Measurements from ENCODE around the gene KNSTRN. TPM values are rescaled to one million over a fixed set of nuclear protein-coding genes. Genes with fewer than 3 reads are reported as not detected.

The KNSTRN gene
- total RNA-seq, 2 donors from 2014 or later, result 2.2 to 4.9 TPM

DNA sequence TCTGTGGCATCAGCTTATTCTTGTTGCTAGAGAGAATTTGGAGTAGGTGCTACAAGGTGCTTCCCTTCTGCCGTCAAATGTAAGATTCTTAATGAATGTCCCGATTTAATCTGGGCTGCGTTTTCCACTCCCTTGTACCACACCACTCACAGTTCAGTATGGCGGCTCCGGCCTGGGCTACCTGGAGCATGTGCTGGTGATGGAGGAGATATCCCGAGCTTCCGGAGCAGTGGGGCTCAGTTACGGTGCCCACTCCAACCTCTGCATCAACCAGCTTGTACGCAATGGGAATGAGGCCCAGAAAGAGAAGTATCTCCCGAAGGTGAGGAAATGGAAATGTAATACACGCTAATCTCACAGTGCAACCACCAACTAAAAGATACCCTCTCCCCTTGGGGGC lies 28.0 kb downstream of the KNSTRN start:
- peaks cover 13% of the 10 kb centered on the region for H3K36me3 Mint-ChIP-seq (ENCODE audit: low read depth)
- no peak for ATAC-seq
- no peak for DNase-seq
- H3K27ac Mint-ChIP-seq, result no peak overlapping the region
- H3K4me3 Mint-ChIP-seq, result no peak overlapping the region
- no peaks in the 10 kb centered on the region for H3K9me3 ChIP-seq (ENCODE audit: control insufficient read depth, low read length, poor library complexity, severe bottlenecking)
- no peaks in the 10 kb centered on the region for H3K27me3 Mint-ChIP-seq
- H3K4me1 Mint-ChIP-seq, result peaks cover 21% of the 10 kb centered on the region

DNA sequence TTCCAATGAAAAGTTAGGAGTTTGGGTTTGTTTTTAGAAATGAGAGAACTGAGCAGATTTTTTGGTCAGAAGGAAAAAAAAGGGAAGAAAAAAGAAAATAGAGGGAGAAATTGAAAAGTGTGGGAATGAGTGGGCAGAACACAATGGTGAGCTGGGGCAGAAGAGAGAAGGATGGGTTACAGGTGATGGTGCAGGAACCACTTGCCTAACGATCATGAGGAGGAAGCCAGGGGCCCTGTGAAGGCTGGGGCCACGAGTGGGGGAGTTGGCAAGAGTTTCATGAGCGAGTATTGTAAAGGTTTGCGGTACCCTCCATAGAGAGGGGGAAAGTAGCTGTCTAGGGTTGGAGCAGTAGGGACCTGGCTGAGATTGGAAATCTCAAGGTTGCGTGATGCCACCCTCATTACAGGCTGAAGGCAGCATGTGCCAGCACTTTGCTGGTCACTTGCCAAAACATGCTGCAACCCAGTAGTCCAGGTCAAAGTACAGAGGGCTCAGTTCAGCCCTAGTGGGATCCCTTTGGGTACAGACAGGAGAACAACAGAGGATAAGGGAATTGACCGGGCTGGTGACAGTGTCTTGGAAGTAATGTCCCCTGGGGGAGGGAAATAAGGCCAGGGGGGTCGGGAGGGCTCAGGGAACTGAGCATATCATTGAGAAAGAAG lies 29.7 kb downstream of the KNSTRN start:
- DNase-seq, result no peak
- H3K36me3 Mint-ChIP-seq (ENCODE audit: low read depth), result peaks cover 14% of the 10 kb centered on the region

DNA sequence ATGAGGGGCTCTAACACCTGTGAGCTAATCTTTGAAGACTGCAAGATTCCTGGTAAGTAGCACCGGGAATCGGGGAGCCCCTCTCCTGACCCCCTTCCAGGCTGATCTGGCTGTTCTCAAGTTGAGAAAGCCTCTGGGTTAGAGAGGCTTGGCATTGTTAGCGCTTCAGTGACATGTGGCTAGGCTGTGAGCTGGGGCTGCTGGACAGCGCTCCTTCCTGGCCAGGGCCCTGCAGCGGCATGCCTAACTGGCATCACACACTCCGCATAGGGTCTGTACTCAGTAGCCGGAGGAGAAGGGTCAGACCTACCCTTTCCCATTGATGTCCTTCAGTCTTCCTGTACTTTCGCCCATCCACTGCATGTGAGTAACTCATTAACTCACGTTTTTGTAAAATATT lies 30.5 kb downstream of the KNSTRN start:
- no peaks in the 10 kb centered on the region for H3K9me3 ChIP-seq (ENCODE audit: control insufficient read depth, low read length, poor library complexity, severe bottlenecking)
- H3K27ac Mint-ChIP-seq, result no peak overlapping the region
- H3K4me1 Mint-ChIP-seq, result peaks cover 10% of the 10 kb centered on the region
- ATAC-seq (no peak), DNase-seq (no peak)
- H3K36me3 Mint-ChIP-seq (ENCODE audit: low read depth), result peaks cover 16% of the 10 kb centered on the region
- no peak overlapping the region for H3K4me3 Mint-ChIP-seq
- H3K27me3 Mint-ChIP-seq, result no peaks in the 10 kb centered on the region

More for the DNA sequence above, 29.7 kb downstream of the KNSTRN start:
- no peak for ATAC-seq
- H3K9me3 ChIP-seq (ENCODE audit: control insufficient read depth, low read length, poor library complexity, severe bottlenecking), result no peaks in the 10 kb centered on the region
- H3K4me3 Mint-ChIP-seq, result peak overlapping the region; percentile 69
- peaks cover 13% of the 10 kb centered on the region for H3K4me1 Mint-ChIP-seq
- no peak overlapping the region for H3K27ac Mint-ChIP-seq
- no peaks in the 10 kb centered on the region for H3K27me3 Mint-ChIP-seq

DNA sequence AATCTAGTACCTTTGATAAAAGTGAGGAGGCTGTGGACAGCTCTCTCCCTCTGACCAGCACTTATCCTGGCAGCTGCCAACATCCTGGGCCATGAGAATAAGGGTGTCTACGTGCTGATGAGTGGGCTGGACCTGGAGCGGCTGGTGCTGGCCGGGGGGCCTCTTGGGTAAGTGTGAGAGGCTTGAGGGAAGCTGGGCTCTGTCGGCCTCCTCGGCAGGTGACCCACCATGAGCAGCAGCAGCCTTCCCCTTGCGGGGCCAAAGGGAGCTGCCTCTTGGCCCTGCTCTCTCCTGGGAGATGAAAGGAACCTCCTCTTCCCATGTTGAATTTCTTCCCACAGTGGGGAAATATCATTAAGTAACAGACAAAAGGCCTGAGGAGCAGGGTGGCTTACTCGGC lies 32.3 kb downstream of the KNSTRN start:
- peaks cover 17% of the 10 kb centered on the region for H3K36me3 Mint-ChIP-seq (ENCODE audit: low read depth)
- H3K27me3 Mint-ChIP-seq, result no peaks in the 10 kb centered on the region
- no peak for DNase-seq
- H3K9me3 ChIP-seq (ENCODE audit: control insufficient read depth, low read length, poor library complexity, severe bottlenecking), result no peaks in the 10 kb centered on the region
- no peak overlapping the region for H3K27ac Mint-ChIP-seq
- no peak for ATAC-seq
- no peak overlapping the region for H3K4me3 Mint-ChIP-seq
- peaks cover 10% of the 10 kb centered on the region for H3K4me1 Mint-ChIP-seq

DNA sequence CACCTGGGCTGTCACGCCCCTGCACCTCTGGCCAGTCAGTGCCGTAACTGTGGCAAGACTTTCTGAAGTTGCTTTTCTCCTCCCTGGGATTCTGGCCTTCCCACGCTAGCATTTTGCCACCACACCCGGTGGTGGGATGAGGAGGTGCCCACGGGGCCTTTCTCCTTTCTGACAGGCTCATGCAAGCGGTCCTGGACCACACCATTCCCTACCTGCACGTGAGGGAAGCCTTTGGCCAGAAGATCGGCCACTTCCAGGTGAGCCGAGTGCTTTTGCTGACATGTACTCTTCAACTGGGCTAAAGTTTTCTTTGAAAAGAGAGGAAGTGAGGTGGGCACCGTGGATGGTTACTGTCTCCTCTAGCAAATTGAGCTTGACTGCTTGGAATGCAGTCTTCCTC lies 32.7 kb downstream of the KNSTRN start:
- no peak for DNase-seq
- H3K4me1 Mint-ChIP-seq, result peaks cover 10% of the 10 kb centered on the region
- no peaks in the 10 kb centered on the region for H3K9me3 ChIP-seq (ENCODE audit: control insufficient read depth, low read length, poor library complexity, severe bottlenecking)
- H3K27ac Mint-ChIP-seq, result no peak overlapping the region
- H3K27me3 Mint-ChIP-seq, result no peaks in the 10 kb centered on the region
- no peak overlapping the region for H3K4me3 Mint-ChIP-seq
- ATAC-seq, result no peak
- H3K36me3 Mint-ChIP-seq (ENCODE audit: low read depth), result peaks cover 17% of the 10 kb centered on the region

DNA sequence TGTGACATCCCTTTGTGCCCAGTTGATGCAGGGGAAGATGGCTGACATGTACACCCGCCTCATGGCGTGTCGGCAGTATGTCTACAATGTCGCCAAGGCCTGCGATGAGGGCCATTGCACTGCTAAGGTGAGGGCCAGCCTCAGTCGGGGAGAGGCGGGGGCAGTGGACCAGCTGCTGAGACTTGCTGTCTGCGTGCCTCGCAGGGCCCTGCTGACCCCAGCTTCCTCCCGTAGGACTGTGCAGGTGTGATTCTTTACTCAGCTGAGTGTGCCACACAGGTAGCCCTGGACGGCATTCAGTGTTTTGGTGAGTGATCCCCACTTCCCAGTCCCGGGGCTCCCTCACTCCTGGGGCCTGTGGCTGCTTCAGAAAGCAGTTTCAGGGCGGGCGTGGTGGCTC lies 33.5 kb downstream of the KNSTRN start:
- DNase-seq (no peak), ATAC-seq (no peak)
- H3K9me3 ChIP-seq (ENCODE audit: control insufficient read depth, low read length, poor library complexity, severe bottlenecking), result no peaks in the 10 kb centered on the region
- no peaks in the 10 kb centered on the region for H3K27me3 Mint-ChIP-seq
- H3K27ac Mint-ChIP-seq, result no peak overlapping the region
- H3K36me3 Mint-ChIP-seq (ENCODE audit: low read depth), result peaks cover 13% of the 10 kb centered on the region
- no peak overlapping the region for H3K4me3 Mint-ChIP-seq
- peaks cover 10% of the 10 kb centered on the region for H3K4me1 Mint-ChIP-seq

DNA sequence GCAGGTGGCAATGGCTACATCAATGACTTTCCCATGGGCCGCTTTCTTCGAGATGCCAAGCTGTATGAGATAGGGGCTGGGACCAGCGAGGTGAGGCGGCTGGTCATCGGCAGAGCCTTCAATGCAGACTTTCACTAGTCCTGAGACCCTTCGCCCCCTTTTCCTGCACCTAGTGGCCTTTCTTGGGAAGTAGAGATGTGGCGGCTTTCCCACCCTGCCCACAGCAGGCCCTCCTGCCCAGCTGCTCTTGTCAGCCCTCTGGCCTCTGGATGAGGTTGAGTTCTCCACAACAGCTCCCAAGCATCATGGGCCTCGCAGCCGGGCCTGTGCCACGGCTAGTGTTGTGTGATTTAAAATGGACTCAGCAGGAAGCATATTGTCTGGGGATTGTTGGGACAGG lies 35.6 kb downstream of the KNSTRN start:
- H3K27ac Mint-ChIP-seq, result no peak overlapping the region

DNA sequence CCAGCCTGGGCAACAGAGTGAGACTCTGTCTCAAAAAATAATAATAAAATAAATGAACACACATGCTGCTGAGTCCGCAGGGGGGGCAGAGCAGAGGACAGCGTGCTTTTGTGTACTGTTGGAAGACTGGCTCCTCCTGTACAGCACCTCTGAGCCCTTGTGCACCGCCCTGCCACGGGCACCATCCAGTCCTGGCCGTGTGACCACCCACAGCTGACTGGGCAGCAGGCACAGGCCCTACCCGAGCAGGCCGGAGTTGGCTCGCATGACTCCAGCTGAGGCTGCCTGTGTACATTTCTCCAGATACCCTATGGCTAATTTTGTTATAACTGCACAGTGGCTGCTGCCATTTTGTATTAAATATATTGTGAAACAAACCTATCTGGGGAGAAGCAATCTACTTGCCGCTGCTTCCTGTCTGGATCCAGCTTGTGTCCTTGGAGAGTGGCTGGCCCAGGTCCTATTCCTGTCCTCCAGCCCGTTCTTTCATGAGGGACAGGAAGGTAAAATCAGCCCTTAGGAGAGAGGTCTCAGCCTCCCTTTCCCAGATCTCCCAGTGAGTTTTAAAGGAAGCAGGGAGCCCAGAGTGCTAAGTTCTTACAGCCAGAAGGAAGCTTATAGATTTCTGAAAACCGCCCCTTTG lies 37.7 kb downstream of the KNSTRN start:
- ATAC-seq, result no peak
- no peaks in the 10 kb centered on the region for H3K27me3 Mint-ChIP-seq
- no peaks in the 10 kb centered on the region for H3K4me1 Mint-ChIP-seq
- DNase-seq, result no peak
- no peak overlapping the region for H3K27ac Mint-ChIP-seq
- peaks cover 9% of the 10 kb centered on the region for H3K36me3 Mint-ChIP-seq (ENCODE audit: low read depth)
- H3K4me3 Mint-ChIP-seq, result no peak overlapping the region
- H3K9me3 ChIP-seq (ENCODE audit: control insufficient read depth, low read length, poor library complexity, severe bottlenecking), result no peaks in the 10 kb centered on the region

More for the DNA sequence above, 35.6 kb downstream of the KNSTRN start:
- Mint-ChIP-seq H3K27me3 (no peaks in the 10 kb centered on the region), H3K4me3 (no peak overlapping the region), H3K36me3 (ENCODE audit: low read depth) (peaks cover 5% of the 10 kb centered on the region), H3K4me1 (no peaks in the 10 kb centered on the region)
- H3K9me3 ChIP-seq (ENCODE audit: control insufficient read depth, low read length, poor library complexity, severe bottlenecking), result no peaks in the 10 kb centered on the region
- DNase-seq (no peak), ATAC-seq (no peak)

DNA sequence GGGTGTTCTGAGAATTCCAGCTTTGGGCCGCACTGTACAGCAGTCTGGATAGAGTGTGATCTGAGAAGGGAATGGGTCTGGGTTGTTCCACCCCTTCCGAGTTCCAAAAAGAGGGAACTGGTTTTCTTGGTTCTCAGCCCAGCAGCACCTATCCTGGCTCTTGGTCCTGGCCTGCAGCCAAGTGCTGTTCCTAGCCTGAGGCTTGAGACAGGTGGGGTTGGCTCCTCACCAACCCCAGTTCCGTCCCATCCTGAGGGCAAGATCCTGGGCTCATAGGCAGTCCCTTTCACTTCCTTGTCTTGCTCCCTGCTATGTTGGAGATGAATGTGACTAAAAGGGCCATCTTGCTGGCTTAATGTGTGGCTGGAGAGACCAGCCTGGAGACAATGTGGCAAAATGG lies 38.3 kb downstream of the KNSTRN start:
- no peak overlapping the region for H3K4me3 Mint-ChIP-seq
- H3K27me3 Mint-ChIP-seq, result no peaks in the 10 kb centered on the region
- H3K4me1 Mint-ChIP-seq, result no peaks in the 10 kb centered on the region
- DNase-seq (no peak), ATAC-seq (no peak)
- H3K36me3 Mint-ChIP-seq (ENCODE audit: low read depth), result peaks cover 7% of the 10 kb centered on the region
- no peaks in the 10 kb centered on the region for H3K9me3 ChIP-seq (ENCODE audit: control insufficient read depth, low read length, poor library complexity, severe bottlenecking)
- H3K27ac Mint-ChIP-seq, result no peak overlapping the region

DNA sequence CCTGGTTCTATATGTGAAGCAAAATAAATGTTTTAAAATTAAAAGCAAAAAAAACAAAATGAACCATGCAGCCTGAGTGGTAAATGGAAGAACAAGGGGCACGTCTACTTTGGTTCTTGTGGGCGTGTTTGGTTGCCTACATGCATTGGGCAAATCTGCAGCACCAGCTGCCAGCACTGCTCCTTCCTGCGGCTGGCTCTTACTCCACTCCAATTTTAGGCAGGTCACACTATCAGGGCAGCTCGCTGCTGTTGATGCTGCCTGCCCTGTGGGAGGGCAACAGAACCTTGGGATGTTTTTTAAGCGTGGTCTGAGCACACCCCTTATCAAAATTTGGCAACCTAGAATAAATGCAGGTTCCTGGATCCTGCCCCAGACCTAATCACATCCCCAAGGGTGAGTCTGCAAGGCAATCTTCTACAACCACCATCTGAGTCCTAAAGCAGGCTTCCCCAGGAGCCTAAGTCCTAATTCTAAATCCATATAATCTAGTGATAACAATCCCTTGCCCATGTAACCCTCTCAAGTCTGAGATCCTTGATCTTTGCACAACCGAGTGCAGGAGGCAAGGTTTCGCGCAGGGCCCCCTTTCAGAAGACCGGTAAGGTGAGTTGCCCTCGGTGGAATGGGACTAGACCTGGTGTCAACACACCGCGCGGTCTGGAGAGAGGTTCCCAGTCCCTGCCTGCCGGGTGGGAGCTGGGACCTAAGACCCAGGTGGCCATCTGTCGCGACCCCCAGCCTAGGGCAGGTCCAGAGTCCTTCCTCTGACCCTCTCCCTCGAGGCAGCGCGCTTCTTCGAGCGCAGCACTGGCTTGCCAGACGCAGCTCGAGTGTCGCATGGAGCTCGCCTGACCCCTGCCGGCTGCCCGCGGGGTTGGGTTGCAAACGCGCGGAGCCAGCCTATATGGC lies 39.0 kb downstream of the KNSTRN start:
- peaks cover 7% of the 10 kb centered on the region for H3K36me3 Mint-ChIP-seq (ENCODE audit: low read depth)
- H3K4me1 Mint-ChIP-seq, result no peaks in the 10 kb centered on the region
- no peak overlapping the region for H3K27ac Mint-ChIP-seq
- H3K4me3 Mint-ChIP-seq, result no peak overlapping the region
- ATAC-seq, result peak; percentile 97
- no peaks in the 10 kb centered on the region for H3K9me3 ChIP-seq (ENCODE audit: control insufficient read depth, low read length, poor library complexity, severe bottlenecking)
- DNase-seq, result peak; percentile 63 to 83 (median 66)
- H3K27me3 Mint-ChIP-seq, result no peaks in the 10 kb centered on the region

DNA sequence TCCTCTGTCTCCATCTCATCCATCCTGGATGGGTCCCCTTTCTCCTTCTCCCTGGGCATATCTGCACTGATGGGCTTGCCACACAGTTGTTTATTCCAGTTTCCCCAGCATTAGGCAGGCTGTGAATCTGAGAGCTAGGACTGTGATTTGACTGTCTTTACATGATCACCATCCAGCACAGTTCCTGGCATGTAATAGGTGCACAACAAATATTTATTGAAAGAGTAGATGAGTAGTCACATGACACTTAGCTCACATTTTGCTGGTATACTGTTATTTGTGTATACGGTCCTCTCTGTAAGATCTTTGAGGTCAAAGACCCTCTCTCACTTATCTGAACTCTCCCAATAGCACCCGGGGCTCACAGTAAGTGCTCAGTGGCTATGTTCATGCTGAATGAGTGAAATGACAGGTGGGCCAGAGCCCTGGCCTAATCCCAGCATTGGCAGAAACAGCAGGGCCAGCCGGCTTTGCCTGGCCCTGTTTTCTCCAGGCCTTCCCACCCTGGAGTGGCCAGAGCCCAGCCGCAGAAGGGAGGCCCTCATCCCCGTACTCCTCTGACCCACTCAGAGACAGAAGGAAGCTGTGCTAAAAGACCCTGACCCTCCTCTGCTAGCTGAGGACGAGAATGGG lies 42.1 kb downstream of the KNSTRN start:
- H3K4me3 Mint-ChIP-seq, result no peak overlapping the region
- no peaks in the 10 kb centered on the region for H3K27me3 Mint-ChIP-seq
- H3K36me3 Mint-ChIP-seq (ENCODE audit: low read depth), result peaks cover 4% of the 10 kb centered on the region
- no peak for ATAC-seq
- H3K9me3 ChIP-seq (ENCODE audit: control insufficient read depth, low read length, poor library complexity, severe bottlenecking), result no peaks in the 10 kb centered on the region
- H3K4me1 Mint-ChIP-seq, result peaks cover under 1% of the 10 kb centered on the region
- DNase-seq, result no peak
- H3K27ac Mint-ChIP-seq, result no peak overlapping the region

DNA sequence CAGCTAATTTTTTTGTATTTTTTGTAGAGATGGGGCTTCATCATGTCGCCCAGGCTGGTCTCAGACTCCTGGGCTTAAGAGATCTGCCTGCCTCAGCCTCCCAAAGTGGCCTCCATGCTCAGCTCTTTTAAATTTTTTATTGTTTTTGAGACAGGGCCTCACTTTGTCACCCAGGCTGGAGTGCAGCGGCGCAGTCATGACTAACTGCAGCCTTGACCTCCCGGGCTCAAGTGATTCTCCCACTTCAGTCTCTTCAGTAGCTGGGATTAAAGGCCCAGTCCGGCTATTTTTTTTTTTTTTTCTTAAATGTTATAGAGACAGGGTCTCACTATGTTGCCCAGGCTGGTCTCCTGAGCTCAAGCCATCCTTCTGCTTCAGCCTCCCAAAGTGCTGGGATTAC lies 43.2 kb downstream of the KNSTRN start:
- H3K4me3 Mint-ChIP-seq, result no peak overlapping the region
- ATAC-seq (no peak), DNase-seq (no peak)
- no peak overlapping the region for H3K27ac Mint-ChIP-seq
- no peaks in the 10 kb centered on the region for H3K9me3 ChIP-seq (ENCODE audit: control insufficient read depth, low read length, poor library complexity, severe bottlenecking)
- H3K27me3 Mint-ChIP-seq, result peaks cover 5% of the 10 kb centered on the region
- H3K36me3 Mint-ChIP-seq (ENCODE audit: low read depth), result peaks cover 4% of the 10 kb centered on the region
- peaks cover 3% of the 10 kb centered on the region for H3K4me1 Mint-ChIP-seq

DNA sequence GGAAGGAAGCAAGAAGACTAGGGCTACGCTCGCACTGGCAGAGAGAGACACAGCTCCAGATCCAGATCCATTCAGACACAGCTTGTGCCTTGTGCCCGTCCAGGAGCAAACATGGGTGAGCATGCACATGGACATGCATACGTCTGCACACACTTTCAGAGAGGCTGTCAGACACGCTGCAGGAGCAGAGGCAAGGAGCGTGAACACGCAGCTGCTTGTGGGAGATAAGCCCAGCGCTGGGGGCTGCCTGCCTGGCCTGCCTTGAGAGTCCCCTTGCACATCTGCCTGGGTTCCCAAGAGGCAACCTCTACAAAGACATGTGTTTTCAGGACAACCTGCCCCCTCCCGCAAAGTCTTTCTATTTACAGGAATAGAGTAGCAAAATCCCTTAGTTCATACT lies 44.7 kb downstream of the KNSTRN start:
- Mint-ChIP-seq H3K4me1 (peaks cover 3% of the 10 kb centered on the region), H3K36me3 (ENCODE audit: low read depth) (peaks cover 4% of the 10 kb centered on the region), H3K27ac (no peak overlapping the region), H3K27me3 (peaks cover 5% of the 10 kb centered on the region), H3K4me3 (no peak overlapping the region)
- ATAC-seq (no peak), DNase-seq (no peak)
- H3K9me3 ChIP-seq (ENCODE audit: control insufficient read depth, low read length, poor library complexity, severe bottlenecking), result no peaks in the 10 kb centered on the region
